Activated naive CD8-positive, alpha-beta T cell treated with anti-CD3 and anti-CD28 coated beads, Interleukin-2, amount 50 U/mL, for 16 hours (primary cell): Measurements from ENCODE around the gene ADGRG3.

Source experiments
- DNase-seq: peaks from one replicate; pipeline ENCODE4 v3.0.0-alpha.2; 2020; ENCODE audit warnings: low read depth, low spot score

ADGRG3 gene

DNA sequence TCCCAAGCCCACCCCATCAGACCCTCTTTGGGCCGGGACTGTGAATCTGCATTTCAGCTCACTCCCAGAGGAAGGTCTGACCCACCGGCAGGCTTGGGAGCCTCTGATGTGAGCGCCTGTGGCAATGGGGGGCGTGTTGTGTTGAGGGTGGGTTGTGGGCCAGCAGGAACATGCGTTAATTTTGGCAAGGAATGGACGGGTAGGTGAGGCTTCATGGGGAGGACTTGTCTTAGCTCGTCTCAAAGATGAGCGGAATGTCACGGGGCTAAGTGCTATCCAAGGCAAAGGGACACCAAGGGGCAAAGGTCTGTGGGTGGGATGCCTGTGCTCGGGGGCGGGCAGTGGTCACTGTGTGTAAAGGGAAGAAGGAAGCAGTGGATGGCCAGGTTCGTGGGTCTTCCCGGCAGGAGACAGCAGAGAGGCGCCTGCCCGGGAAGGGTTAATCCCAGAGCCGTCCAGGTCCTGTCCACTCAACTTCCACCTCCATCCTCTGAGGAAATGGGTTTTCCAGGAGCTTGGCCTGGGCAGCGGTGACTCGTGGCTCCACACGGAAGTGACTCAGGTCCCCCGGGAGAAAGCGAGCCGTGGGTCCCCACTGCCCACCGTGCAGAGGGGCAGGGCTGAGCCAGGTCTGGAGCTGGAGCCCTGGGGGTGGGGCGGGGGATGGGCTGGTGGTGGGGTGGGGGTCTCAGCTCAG, 22.3 kb upstream of the ADGRG3 start:
- DNase-seq = no peak

DNA sequence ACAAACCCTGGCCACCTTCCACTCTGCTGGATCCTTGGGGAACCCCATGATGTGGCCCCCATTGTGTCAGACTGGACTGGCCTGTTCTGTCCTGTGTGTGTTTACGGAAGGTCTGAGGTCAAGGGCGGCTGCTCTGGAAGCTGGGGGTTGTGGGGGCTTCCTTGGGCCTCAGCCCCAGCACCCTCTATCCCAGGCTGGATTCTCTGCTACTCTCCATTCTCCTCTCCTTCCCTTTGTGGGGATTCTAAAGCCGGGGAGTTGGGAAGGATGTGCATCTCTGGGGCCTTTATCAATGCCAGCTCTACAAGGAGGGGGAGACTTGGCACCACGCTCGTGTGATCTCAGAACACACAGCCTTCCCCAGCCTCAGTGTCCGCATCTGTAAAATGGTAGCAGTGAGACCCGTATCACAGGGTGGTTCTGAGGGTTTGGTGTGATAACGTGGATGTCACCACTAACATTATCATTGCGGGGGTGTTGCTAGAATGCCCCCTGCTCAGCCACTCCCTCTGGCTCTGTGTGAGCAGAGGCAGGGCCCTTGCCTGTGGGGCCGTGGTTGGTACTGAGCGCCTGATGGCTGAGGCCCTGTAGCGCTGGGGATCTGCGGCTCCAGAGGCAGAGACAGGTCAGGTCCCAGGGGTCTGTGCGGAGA, 21.6 kb upstream of the ADGRG3 start:
- no peak for DNase-seq

GRCh38 chr16:57647136-57647875, 20.8 kb upstream of the ADGRG3 start:
- no peak for DNase-seq

GRCh38 chr16:57648125-57648524, 20.0 kb upstream of the ADGRG3 start:
- DNase-seq = no peak

GRCh38 chr16:57648581-57649442, 19.3 kb upstream of the ADGRG3 start:
- peak; percentile 70 for DNase-seq

GRCh38 chr16:57649443-57649751, 18.7 kb upstream of the ADGRG3 start:
- DNase-seq = no peak

GRCh38 chr16:57649846-57650245, 18.3 kb upstream of the ADGRG3 start:
- no peak for DNase-seq

- no peak for DNase-seq
Measured at GRCh38 chr16:57651344-57652333, 16.5 kb upstream of the ADGRG3 start.

- no peak for DNase-seq
Measured at GRCh38 chr16:57652695-57653471, 15.2 kb upstream of the ADGRG3 start.

DNA sequence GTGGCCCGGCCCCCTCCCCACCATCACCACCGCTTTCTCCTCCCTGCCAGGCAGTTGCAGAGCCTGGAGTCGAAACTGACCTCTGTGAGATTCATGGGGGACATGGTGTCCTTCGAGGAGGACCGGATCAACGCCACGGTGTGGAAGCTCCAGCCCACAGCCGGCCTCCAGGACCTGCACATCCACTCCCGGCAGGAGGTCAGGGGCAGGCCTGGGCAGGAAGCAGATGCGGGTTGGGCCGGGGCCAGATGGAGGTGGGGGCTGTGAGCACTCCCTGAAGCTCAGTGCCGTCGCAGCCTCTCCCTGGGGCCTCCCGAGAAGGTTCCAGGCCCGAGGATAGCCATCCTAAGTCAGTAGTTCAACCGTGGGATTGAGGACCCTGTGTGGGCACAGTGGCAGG, 14.2 kb upstream of the ADGRG3 start:
- no peak for DNase-seq

DNA sequence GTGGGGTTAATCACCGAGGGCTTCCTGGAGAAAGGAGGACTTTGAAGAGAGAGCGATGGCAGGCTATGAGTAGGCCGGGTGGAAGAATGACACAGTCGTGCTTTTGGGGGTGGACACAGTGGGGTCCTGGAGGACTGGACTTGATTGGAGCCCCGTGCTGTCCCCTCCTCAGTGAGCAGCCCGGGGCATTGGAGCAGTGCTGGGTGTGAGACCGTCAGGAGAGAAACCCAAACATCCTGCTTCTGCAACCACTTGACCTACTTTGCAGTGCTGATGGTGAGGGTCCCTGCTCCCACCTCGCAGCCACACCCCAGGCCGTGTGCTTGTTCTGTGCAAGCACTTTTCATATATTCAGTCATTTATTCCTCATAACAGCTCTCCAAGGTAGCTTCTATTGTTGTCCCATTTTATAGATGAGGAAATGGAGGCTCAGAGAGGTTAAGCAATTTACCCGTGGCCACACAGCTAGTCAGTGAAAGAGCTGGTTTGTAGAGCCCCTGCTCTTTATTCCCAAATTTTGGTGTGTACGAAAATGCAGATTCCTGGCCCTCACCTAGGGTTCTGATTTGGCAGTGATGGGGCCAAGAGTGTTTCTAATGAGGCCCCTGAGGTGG, 11.7 kb upstream of the ADGRG3 start:
- no peak for DNase-seq

DNA sequence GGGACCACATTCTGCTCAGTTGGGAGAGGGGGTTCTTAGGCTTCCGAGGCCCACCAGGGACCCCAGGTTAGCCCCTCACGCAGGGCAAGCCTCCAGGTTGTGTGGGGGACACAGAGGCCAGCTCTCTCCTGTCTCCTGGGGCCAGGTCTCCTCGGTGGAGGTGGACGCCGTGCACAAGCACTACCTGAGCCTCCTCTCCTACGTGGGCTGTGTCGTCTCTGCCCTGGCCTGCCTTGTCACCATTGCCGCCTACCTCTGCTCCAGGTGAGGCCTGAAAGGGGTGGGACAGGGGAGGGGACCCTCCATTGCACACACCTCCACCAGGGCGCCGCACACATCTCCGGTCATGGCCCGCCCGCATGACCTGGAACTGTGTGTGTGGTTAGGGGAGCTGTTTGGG, 10.9 kb upstream of the ADGRG3 start:
- DNase-seq = no peak

DNA sequence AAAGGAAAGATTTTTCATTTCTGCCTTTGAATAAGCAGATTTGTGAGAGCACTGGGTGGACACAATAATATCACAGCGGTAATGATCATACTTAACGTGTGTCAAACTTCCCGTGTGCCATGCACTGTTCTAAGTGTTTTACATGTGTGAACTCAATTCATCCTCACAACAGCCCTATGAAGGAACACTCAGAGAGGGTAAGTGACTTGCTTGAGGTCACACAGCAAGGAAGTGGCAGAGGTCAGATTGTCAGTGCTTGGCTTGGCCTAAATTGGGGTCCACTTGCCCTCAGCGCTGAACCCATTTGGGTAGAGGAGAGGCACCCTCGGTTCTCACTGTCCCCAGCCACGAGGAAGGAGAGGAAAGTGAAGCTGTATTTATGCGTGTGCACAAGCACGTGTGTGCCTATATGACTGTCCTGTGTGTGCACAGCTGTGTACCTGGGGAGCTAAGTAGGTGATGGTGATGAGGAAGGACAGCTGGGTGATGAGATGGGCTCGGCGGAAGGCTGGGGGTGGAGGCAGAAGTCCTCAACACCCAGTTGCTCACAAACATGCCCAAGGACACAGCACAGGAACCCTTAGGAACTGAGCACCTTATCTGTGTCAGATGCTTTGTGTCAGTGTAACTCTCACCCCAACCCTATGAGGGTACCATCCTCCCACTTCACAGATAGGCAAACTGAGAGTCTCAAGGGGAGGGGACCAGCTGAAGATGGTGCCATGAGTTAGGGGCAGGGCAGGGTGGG, 9.8 kb upstream of the ADGRG3 start:
- no peak for DNase-seq

- no peak for DNase-seq
Measured at GRCh38 chr16:57658878-57659674, 9.0 kb upstream of the ADGRG3 start.

DNA sequence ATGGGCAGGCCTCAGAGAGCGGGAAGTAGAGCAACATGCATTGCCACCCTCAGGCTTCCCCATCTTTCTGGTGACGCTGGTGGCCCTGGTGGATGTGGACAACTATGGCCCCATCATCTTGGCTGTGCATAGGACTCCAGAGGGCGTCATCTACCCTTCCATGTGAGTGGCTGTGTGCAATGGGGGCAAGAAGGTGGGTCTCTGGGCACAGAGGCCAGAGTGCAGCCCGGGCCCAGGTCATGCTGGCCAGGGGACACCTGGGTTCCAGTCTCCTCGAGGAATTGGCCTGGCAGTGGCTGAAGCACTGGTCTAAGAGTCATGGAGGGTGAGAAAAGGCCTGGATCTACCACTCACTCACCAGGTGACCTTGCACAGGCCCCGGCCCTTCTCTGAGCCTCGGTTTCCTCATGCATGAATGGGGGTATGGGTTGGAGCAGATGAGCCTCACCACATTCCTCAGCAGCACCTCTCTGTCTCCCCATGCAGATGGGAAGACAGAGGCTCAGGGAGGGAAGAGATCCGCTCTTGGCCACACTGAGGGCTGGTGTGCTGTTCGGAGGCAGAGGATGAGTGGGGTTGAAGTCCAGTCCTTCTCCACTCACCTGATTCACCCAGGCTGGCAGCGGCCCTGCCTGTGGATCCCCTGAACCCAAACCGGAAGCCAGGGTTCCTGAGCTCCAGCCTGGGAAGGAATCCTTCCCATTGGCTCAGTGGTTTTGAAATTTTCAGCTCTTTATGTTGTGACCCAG, 7.2 kb upstream of the ADGRG3 start:
- DNase-seq = no peak

- DNase-seq = no peak
Measured at GRCh38 chr16:57661510-57661909, 6.6 kb upstream of the ADGRG3 start.
